Measurements from ENCODE around the gene GKN1. TPM values are rescaled to one million over a fixed set of nuclear protein-coding genes. Genes with fewer than 3 reads are reported as not detected.

Gene GKN1
- total RNA-seq, 1 donor from 2014 or later = 1.9 TPM

DNA sequence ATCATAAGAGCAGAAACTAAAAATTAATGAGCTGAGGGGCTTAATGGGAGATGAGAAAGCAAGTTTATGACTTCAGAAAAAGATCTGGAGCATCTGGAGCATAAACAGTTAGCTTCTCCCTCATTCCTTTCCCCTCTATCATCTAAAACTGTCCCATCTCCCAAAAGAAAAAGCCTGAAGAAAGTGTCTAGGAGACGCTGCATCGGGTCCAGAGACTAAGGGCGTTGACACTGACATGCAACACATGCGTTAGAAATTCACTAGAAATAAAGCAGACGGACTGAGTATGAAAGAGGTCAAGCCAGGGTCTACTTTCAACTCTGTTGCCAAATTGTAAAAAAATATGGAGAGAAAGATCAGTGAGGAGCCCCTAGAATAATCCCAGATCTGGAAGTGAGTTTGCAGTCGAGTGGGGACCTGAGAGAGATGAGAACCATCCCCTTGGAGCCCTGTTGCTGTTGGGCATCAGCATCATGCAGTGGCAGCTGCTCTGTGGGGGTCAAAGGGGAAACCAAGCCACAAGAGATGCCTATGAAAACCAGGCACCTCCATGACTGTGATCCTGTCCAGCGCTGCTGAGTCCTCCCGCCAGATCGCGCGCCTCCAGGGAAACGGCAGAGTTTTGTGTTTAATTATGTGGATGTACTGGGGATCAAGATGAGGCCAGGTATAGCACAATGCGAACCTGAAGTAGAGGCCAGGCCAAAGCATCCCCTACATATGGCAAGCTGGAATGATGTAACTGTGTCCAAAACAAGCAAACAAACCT lies 52.4 kb downstream of the GKN1 start:
- Histone ChIP-seq H3K27me3 (no peaks in the 10 kb centered on the region), H3K4me1 (peaks cover 0 to 14% of the 10 kb centered on the region in 2 donors), H3K4me3 (no peak overlapping the region), H3K9me3 (peaks cover 0 to 7% of the 10 kb centered on the region in 2 donors), H3K36me3 (no peaks in the 10 kb centered on the region), H3K27ac (no peak overlapping the region)
- intact Hi-C loops (cut with DNase I) = no loop called here
- no peak for TF ChIP-seq CTCF (IDR thresholded peaks at IDR 0.05)
- no peak for DNase-seq (ENCODE audit: low spot score in 2 of 2)

Other genes with a start within 250 kb of the GKN1 start
- gene ARHGAP25, start 239.8 kb upstream of the GKN1 start, total RNA-seq = 8.3 TPM
- not detected for gene BMP10, start 103.2 kb upstream of the GKN1 start, total RNA-seq
- 0.75 TPM for gene GKN2, start 21.7 kb upstream of the GKN1 start, total RNA-seq
- gene ANTXR1, start 38.5 kb downstream of the GKN1 start, total RNA-seq = 90.3 TPM

Measured in ascending aorta (tissue), 2 donors.